Measurements from ENCODE around the gene VAPB. TPM values are rescaled to one million over a fixed set of nuclear protein-coding genes. Genes with fewer than 3 reads are reported as not detected.

Gene VAPB
- total RNA-seq, 1 experiment from 2014 or later: 46.6 TPM

DNA sequence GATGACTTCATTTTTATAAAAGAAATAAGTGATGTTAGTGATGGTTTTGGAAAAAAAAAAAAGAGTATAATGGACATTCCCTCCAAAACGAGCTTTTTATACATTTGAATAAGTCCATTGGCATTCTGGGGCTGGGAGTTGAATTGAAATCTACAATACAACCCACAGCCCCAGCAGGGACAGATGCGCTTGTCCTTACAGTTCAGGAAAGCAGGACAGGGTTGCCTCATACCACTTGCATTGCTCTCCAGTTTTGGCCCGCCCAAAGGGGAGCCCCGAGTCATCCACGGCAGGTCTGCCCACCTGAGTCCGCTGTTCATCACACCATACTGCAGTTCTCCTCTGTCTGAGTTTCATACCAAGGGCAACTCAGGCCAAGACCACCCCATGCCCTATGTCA lies 46.2 kb downstream of the VAPB start:
- DNase-seq (ENCODE audit: low spot score) (no peak), ATAC-seq (peak; percentile 61; the same call in 1 of the 2 replicates)
- Mint-ChIP-seq H3K4me3 (no peak overlapping the region), H3K9me3 (no peaks in the 10 kb centered on the region), H3K27ac (peak overlapping the region; percentile 22), H3K27me3 (ENCODE audit: low read depth) (no peaks in the 10 kb centered on the region), H3K36me3 (peaks cover 20% of the 10 kb centered on the region), H3K4me1 (peaks cover 61% of the 10 kb centered on the region)
- ChIA-PET CTCF (interaction anchor here (0.6 kb wide), 1 partner anchor 187 kb away, joined by 3 read pairs; no protein-coding TSS in a partner anchor), POLR2A (no interaction called here)
- TF ChIP-seq ZNF121 (CRISPR knock-in tag; IDR thresholded peaks at IDR 0.05): peak; percentile 40; the same call in 1 of the 2 replicates
- TF ChIP-seq, protein P1, sequence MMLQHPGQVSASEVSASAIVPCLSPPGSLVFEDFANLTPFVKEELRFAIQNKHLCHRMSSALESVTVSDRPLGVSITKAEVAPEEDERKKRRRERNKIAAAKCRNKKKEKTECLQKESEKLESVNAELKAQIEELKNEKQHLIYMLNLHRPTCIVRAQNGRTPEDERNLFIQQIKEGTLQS (CRISPR knock-in tag; conservative IDR thresholded peaks at IDR 0.05): no peak

DNA sequence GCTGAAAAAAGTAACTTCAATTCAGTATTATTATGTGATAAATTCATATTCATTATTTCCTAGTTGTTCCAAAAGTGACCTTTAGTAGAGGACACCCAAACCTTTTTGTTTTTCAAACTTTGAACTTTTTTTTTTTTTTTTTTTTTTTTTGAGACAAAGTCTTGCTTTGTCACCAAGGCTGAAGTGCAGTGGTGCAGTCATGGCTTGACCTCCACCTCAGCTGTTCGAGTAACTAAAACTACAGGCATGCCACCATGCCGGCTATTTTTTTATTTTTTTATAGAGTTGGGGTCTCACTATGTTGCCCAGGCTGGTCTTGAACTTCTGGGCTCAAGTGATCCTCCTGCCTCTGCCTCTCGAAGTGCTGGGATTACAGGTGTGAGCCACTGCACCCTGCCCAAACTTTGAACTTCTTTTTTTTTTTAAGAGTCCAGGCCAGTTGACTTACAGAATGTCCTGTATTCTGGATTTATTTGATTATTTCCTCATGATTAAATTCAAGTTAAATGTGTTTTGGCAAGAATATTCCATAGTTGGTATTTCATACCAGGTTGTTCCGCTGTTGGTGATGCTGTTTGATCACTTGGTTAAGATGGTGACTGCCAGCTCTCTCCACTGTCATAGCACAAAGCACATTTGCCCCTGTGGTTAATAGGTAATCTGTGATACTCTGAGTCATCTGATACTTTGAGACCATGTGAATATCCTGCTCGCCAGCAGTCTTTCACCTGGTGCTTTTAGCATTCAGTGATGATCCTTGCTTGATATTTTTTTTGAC lies 48.0 kb downstream of the VAPB start:
- DNase-seq (ENCODE audit: low spot score): no peak
- Mint-ChIP-seq H3K27me3 (ENCODE audit: low read depth) (no peaks in the 10 kb centered on the region), H3K36me3 (peaks cover 17% of the 10 kb centered on the region), H3K4me1 (peaks cover 77% of the 10 kb centered on the region), H3K9me3 (no peaks in the 10 kb centered on the region), H3K27ac (no peak overlapping the region; the same call in 1 of the 2 replicates), H3K4me3 (no peak overlapping the region)
- no peak for ATAC-seq
- ChIA-PET CTCF (interaction anchor here (0.7 kb wide), 1 partner anchor 9 kb away, joined by 3 read pairs; no protein-coding TSS in a partner anchor), POLR2A (no interaction called here)
- TF ChIP-seq NR1H2 (CRISPR knock-in tag; IDR thresholded peaks at IDR 0.05) (no peak), ZBTB21 (CRISPR knock-in tag; IDR thresholded peaks at IDR 0.05; ENCODE audit: borderline replicate concordance) (no peak), CBFB (CRISPR knock-in tag; IDR thresholded peaks at IDR 0.05; ENCODE audit: low read depth) (no peak), RELA (CRISPR knock-in tag; IDR thresholded peaks at IDR 0.05; ENCODE audit: borderline replicate concordance) (no peak), SMAD4 (CRISPR knock-in tag; IDR thresholded peaks at IDR 0.05) (no peak), JAZF1 (CRISPR knock-in tag; IDR thresholded peaks at IDR 0.05) (no peak), FOXK1 (CRISPR knock-in tag; IDR thresholded peaks at IDR 0.05) (no peak)
- TF ChIP-seq, protein P2, sequence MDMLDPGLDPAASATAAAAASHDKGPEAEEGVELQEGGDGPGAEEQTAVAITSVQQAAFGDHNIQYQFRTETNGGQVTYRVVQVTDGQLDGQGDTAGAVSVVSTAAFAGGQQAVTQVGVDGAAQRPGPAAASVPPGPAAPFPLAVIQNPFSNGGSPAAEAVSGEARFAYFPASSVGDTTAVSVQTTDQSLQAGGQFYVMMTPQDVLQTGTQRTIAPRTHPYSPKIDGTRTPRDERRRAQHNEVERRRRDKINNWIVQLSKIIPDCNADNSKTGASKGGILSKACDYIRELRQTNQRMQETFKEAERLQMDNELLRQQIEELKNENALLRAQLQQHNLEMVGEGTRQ (CRISPR knock-in tag; IDR thresholded peaks at IDR 0.05): no peak
- TF ChIP-seq, protein P1 (CRISPR knock-in tag; conservative IDR thresholded peaks at IDR 0.05): no peak
- TF ChIP-seq, protein P3, sequence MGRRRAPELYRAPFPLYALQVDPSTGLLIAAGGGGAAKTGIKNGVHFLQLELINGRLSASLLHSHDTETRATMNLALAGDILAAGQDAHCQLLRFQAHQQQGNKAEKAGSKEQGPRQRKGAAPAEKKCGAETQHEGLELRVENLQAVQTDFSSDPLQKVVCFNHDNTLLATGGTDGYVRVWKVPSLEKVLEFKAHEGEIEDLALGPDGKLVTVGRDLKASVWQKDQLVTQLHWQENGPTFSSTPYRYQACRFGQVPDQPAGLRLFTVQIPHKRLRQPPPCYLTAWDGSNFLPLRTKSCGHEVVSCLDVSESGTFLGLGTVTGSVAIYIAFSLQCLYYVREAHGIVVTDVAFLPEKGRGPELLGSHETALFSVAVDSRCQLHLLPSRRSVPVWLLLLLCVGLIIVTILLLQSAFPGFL (CRISPR knock-in tag; IDR thresholded peaks at IDR 0.05; ENCODE audit: borderline replicate concordance): no peak

DNA sequence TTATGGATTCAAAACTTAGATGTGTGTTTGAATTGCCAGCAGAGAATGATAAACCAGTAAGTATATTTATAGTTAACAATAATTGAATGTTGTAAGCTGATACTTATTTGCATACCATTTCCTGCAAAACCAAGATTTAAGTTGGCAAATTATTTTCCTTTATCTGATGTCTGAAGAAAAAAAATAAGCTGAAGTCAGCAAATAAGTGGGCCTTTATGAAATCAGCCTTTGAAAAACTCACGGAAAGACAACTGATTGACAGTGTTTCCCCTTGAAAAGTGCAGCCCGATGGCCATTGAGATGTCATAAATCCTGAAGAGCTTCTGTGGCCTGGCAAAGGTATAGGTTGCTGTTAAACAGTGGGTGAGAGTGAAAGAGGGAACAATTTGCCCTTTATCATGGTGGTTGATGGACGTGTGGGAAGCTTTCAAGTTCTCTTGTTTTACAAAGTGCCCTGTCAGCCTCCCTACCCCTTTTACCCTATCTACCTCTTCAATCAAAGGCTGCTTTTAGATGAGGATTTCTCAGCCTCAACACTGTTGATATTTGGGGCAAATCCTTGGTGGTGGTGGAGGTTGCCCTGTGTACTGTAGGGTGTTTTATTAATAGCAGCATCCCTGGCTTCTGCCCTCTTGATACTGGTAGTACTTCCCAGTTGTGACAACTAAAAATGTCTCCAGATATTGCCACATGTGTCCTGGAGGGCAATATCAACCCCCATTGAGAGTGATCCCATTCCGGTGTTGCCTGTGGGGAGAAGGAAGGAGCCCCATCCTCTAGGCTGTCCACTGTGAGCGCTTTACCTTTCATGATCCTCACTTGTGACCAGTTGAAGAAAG lies 50.2 kb downstream of the VAPB start:
- no peaks in the 10 kb centered on the region for H3K9me3 Mint-ChIP-seq
- ChIA-PET POLR2A (interaction anchor here (1.2 kb wide), 1 partner anchor 50 kb away, joined by 4 read pairs; the partner anchor contains the start of gene VAPB), CTCF (interaction anchor here (1.5 to 1.8 kb wide), 2 partner anchors 9 to 10 kb away, joined by 5 to 7 read pairs; no protein-coding TSS in a partner anchor)
- no peak overlapping the region for H3K4me3 Mint-ChIP-seq
- peaks cover 22% of the 10 kb centered on the region for H3K36me3 Mint-ChIP-seq
- no peaks in the 10 kb centered on the region for H3K27me3 Mint-ChIP-seq (ENCODE audit: low read depth)
- peaks cover 65% of the 10 kb centered on the region for H3K4me1 Mint-ChIP-seq
- no peak for TF ChIP-seq FOXK1 (CRISPR knock-in tag; IDR thresholded peaks at IDR 0.05)
- TF ChIP-seq, protein P4, sequence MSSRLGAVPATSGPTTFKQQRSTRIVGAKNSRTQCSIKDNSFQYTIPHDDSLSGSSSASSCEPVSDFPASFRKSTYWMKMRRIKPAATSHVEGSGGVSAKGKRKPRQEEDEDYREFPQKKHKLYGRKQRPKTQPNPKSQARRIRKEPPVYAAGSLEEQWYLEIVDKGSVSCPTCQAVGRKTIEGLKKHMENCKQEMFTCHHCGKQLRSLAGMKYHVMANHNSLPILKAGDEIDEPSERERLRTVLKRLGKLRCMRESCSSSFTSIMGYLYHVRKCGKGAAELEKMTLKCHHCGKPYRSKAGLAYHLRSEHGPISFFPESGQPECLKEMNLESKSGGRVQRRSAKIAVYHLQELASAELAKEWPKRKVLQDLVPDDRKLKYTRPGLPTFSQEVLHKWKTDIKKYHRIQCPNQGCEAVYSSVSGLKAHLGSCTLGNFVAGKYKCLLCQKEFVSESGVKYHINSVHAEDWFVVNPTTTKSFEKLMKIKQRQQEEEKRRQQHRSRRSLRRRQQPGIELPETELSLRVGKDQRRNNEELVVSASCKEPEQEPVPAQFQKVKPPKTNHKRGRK (CRISPR knock-in tag; IDR thresholded peaks at IDR 0.05; ENCODE audit: borderline replicate concordance): no peak
- no peak for TF ChIP-seq SMAD4 (CRISPR knock-in tag; IDR thresholded peaks at IDR 0.05)
- no peak for TF ChIP-seq IRF2 (CRISPR knock-in tag; IDR thresholded peaks at IDR 0.05; ENCODE audit: borderline replicate concordance, low read depth)
- TF ChIP-seq ZNF121 (CRISPR knock-in tag; IDR thresholded peaks at IDR 0.05): no peak
- TF ChIP-seq, protein P5, sequence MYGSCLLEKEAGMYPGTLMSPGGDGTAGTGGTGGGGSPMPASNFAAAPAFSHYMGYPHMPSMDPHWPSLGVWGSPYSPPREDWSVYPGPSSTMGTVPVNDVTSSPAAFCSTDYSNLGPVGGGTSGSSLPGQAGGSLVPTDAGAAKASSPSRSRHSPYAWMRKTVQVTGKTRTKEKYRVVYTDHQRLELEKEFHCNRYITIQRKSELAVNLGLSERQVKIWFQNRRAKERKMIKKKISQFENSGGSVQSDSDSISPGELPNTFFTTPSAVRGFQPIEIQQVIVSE (CRISPR knock-in tag; IDR thresholded peaks at IDR 0.05; ENCODE audit: borderline replicate concordance): no peak
- TF ChIP-seq, protein P6, sequence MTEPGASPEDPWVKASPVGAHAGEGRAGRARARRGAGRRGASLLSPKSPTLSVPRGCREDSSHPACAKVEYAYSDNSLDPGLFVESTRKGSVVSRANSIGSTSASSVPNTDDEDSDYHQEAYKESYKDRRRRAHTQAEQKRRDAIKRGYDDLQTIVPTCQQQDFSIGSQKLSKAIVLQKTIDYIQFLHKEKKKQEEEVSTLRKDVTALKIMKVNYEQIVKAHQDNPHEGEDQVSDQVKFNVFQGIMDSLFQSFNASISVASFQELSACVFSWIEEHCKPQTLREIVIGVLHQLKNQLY (CRISPR knock-in tag; IDR thresholded peaks at IDR 0.05): no peak
- no peak for TF ChIP-seq PRRX2 (CRISPR knock-in tag; IDR thresholded peaks at IDR 0.05)
- TF ChIP-seq, protein P7, sequence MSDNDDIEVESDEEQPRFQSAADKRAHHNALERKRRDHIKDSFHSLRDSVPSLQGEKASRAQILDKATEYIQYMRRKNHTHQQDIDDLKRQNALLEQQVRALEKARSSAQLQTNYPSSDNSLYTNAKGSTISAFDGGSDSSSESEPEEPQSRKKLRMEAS (CRISPR knock-in tag; IDR thresholded peaks at IDR 0.05): no peak
- TF ChIP-seq, protein P8, sequence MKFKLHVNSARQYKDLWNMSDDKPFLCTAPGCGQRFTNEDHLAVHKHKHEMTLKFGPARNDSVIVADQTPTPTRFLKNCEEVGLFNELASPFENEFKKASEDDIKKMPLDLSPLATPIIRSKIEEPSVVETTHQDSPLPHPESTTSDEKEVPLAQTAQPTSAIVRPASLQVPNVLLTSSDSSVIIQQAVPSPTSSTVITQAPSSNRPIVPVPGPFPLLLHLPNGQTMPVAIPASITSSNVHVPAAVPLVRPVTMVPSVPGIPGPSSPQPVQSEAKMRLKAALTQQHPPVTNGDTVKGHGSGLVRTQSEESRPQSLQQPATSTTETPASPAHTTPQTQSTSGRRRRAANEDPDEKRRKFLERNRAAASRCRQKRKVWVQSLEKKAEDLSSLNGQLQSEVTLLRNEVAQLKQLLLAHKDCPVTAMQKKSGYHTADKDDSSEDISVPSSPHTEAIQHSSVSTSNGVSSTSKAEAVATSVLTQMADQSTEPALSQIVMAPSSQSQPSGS (CRISPR knock-in tag; IDR thresholded peaks at IDR 0.05; ENCODE audit: borderline replicate concordance, low read depth): no peak
- no peak for TF ChIP-seq CBFB (CRISPR knock-in tag; IDR thresholded peaks at IDR 0.05; ENCODE audit: low read depth)
- no peak for TF ChIP-seq KAT7 (CRISPR knock-in tag; IDR thresholded peaks at IDR 0.05; ENCODE audit: borderline replicate concordance)
- no peak for DNase-seq (ENCODE audit: low spot score)
- peak; percentile 47; the same call in 1 of the 2 replicates for ATAC-seq
- peak overlapping the region; percentile 82 for H3K27ac Mint-ChIP-seq

Measured in WTC11 (cell line).